ENCODE results near the gene ZNF407.

- no peak for TF ChIP-seq CTCF (IDR thresholded peaks at IDR 0.05 in 2 of 3, conservative IDR thresholded peaks at IDR 0.05 in 1 of 3; ENCODE audit: borderline replicate concordance in 1 of 3, insufficient read depth in 1 of 3, low read depth in 2 of 3, low read length in 2 of 3)
- TF ChIP-seq, protein P1, sequence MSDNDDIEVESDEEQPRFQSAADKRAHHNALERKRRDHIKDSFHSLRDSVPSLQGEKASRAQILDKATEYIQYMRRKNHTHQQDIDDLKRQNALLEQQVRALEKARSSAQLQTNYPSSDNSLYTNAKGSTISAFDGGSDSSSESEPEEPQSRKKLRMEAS (IDR thresholded peaks at IDR 0.05), result no peak
- TF ChIP-seq POLR2A (IDR thresholded peaks at IDR 0.05; ENCODE audit: borderline replicate concordance, extremely low read depth, insufficient read depth, insufficient read length), result no peak
- TF ChIP-seq EZH2 (IDR thresholded peaks at IDR 0.05), result no peak
- no peak for TF ChIP-seq SIN3A (IDR thresholded peaks at IDR 0.05; ENCODE audit: low read depth)
- no peak for TF ChIP-seq RAD21 (IDR thresholded peaks at IDR 0.05; ENCODE audit: low read depth)
- no peak for TF ChIP-seq ZNF274 (IDR thresholded peaks at IDR 0.05; ENCODE audit: low read depth, low read length)
Observed at GRCh38 chr18:74957588-74958224, 360.0 kb downstream of the ZNF407 start.
